IMR-90 (cell line): Measurements from ENCODE around the gene PDXDC1. TPM values are rescaled to one million over a fixed set of nuclear protein-coding genes. Genes with fewer than 3 reads are reported as not detected.
A peak's percentile ranks its signal among the peaks of the same experiment; 100 is the strongest.
"Not testable (repeated sequence)": the region's sequence is repeated elsewhere in the genome, so short reads cannot be mapped to it uniquely, and the experiment has no call there.

Source experiments
- ATAC-seq: fragments of 200-7000 bp; cut with Tn5 transposase; 2 replicates; pipeline ENCODE4 v1.9.1; 2020; ENCODE audit warnings: low read depth, mild to moderate bottlenecking, moderate library complexity
- BruUV-seq: library from RNA; stranded (reverse); fragments of 400-500 nt; replicated peaks from 2 replicates; lab custom pipeline; 2021; lab: Mats Ljungman, UMichigan
- CTCF ChIA-PET: fragments of 300-600 bp; formaldehyde crosslinking; extraction: SDS; loops from one replicate; lab custom pipeline; 2021; ENCODE audit warnings: antibody characterized with exemption; lab: Yijun Ruan, JAX
- POLR2A ChIA-PET: fragments of 300-600 bp; sonication (Branson Sonifier 250); formaldehyde crosslinking; loops from one replicate; lab custom pipeline; 2022; ENCODE audit warnings: antibody characterized with exemption; ENCODE audit not compliant: unreplicated experiment; lab: Charles Lee
- DNase-seq: peaks from one replicate; pipeline ENCODE4 v3.0.0; 2013
- H2AFZ ChIP-seq: replicated peaks from 2 replicates; pipeline ENCODE3; 2013; ENCODE audit warnings: low read length, mild to moderate bottlenecking; ENCODE audit not compliant: poor library complexity
- H2AK5ac ChIP-seq: 2 replicates; pipeline ENCODE4 v1.6.1; 2013; ENCODE audit warnings: low read depth, low read length, inconsistent platforms
- H2AK9ac ChIP-seq: replicated peaks from 2 replicates; pipeline ENCODE3; 2013; ENCODE audit warnings: mild to moderate bottlenecking, low read depth, low read length, moderate library complexity; ENCODE audit not compliant: poor library complexity
- H2BK120ac ChIP-seq: 2 replicates; pipeline ENCODE4 v1.6.1; 2013; ENCODE audit warnings: low read depth, low read length, inconsistent platforms
- H2BK15ac ChIP-seq: 3 replicates; pipeline ENCODE4 v1.6.1; 2013; ENCODE audit warnings: low read depth, low read length, inconsistent platforms
- H2BK20ac ChIP-seq: 2 replicates; pipeline ENCODE4 v1.6.1; 2013; ENCODE audit warnings: low read depth, mild to moderate bottlenecking, inconsistent platforms, low read length, moderate library complexity
- H2BK5ac ChIP-seq: 2 replicates; pipeline ENCODE4 v1.6.1; 2013; ENCODE audit warnings: mild to moderate bottlenecking, low read depth, low read length, inconsistent platforms; ENCODE audit not compliant: poor library complexity, severe bottlenecking
- H3K14ac ChIP-seq: replicated peaks from 2 replicates; pipeline ENCODE4 v1.6.1; 2013; ENCODE audit warnings: low read depth, low read length, inconsistent platforms
- H3K18ac ChIP-seq: 2 replicates; pipeline ENCODE4 v1.6.1; 2013; ENCODE audit warnings: low read depth, low read length, control low read depth
- H3K23ac ChIP-seq: 2 replicates; pipeline ENCODE4 v1.6.1; 2013; ENCODE audit warnings: low read depth, low read length, inconsistent platforms
- H3K27ac ChIP-seq: 2 replicates; pipeline ENCODE4 v1.5.1; 2013; ENCODE audit warnings: mild to moderate bottlenecking, control low read depth, low read length; ENCODE audit not compliant: insufficient read depth
- H3K27me3 ChIP-seq: 2 replicates; pipeline ENCODE4 v1.6.1; 2013; ENCODE audit warnings: low read length; ENCODE audit not compliant: control insufficient read depth, insufficient read depth
- H3K36me3 ChIP-seq: 2 replicates; pipeline ENCODE4 v1.6.1; 2013; ENCODE audit warnings: low read length, mixed read lengths; ENCODE audit not compliant: control insufficient read depth, insufficient read depth
- H3K4ac ChIP-seq: 2 replicates; pipeline ENCODE4 v1.6.1; 2013; ENCODE audit warnings: low read depth, low read length, inconsistent platforms
- H3K4me1 ChIP-seq: 2 replicates; pipeline ENCODE4 v1.6.1; 2013; ENCODE audit warnings: low read length, mixed read lengths; ENCODE audit not compliant: control insufficient read depth, insufficient read depth
- H3K4me2 ChIP-seq: 2 replicates; pipeline ENCODE4 v1.6.1; 2013; ENCODE audit warnings: low read depth, mild to moderate bottlenecking, control low read depth, low read length, moderate library complexity
- H3K4me3 ChIP-seq: 2 replicates; pipeline ENCODE4 v1.5.1; 2013; ENCODE audit warnings: low read depth, mild to moderate bottlenecking, control low read depth, low read length, moderate library complexity; ENCODE audit not compliant: insufficient read depth
- H3K56ac ChIP-seq: 2 replicates; pipeline ENCODE4 v1.6.1; 2013; ENCODE audit warnings: low read length, inconsistent platforms; ENCODE audit not compliant: insufficient read depth; ENCODE audit errors: extremely low read depth
- H3K79me1 ChIP-seq, 2 experiments: 2 replicates each; pipeline ENCODE4 v1.6.1; 2013; ENCODE audit warnings: low read length in 2 of 2, inconsistent platforms in 1 of 2, low read depth in 1 of 2
- H3K9ac ChIP-seq: 2 replicates; pipeline ENCODE4 v1.6.1; 2013; ENCODE audit warnings: low read depth, low read length, control low read depth
- H3K9me1 ChIP-seq: 2 replicates; pipeline ENCODE4 v1.6.1; 2013; ENCODE audit warnings: low read length, inconsistent platforms; ENCODE audit not compliant: insufficient read depth
- H3K9me3 ChIP-seq: 2 replicates; pipeline ENCODE4 v1.6.1; 2013; ENCODE audit warnings: low read length; ENCODE audit not compliant: control insufficient read depth, insufficient read depth
- H4K20me1 ChIP-seq: 2 replicates; pipeline ENCODE4 v1.6.1; 2013; ENCODE audit warnings: low read length, inconsistent platforms; ENCODE audit not compliant: insufficient read depth
- H4K5ac ChIP-seq: 2 replicates; pipeline ENCODE4 v1.6.1; 2013; ENCODE audit warnings: mild to moderate bottlenecking, low read depth, low read length, control low read depth
- H4K8ac ChIP-seq, 2 experiments: 2 replicates each; pipeline ENCODE4 v1.6.1; 2013; ENCODE audit warnings: low read depth in 2 of 2, low read length in 2 of 2, control low read depth in 1 of 2, inconsistent platforms in 1 of 2
- H4K91ac ChIP-seq: 2 replicates; pipeline ENCODE4 v1.6.1; 2013; ENCODE audit warnings: low read depth, low read length, inconsistent platforms; ENCODE audit not compliant: insufficient read depth
- WGBS, 2 experiments: methylation state at CpG; one replicate each; pipeline versions ENCODE4 v1.1.5 to v1.1.7; 2013; ENCODE audit warnings: missing lambda C conversion rate in 2 of 2; ENCODE audit not compliant: insufficient read length in 1 of 2; ENCODE audit errors: extremely low coverage in 2 of 2; 5-methylcytosine and 5-hydroxymethylcytosine counted together
- dilution Hi-C: fragments of 300-500 bp; cut with HindIII; formaldehyde crosslinking; loops from one replicate; pipeline ENCODE4 v1.14.3; 2018; ENCODE audit warnings: low sequenced_read_pairs; ENCODE audit not compliant: unreplicated experiment
- in situ Hi-C: fragments of 300-500 bp; cut with MboI; formaldehyde crosslinking; loops from 3 replicates; pipeline ENCODE4 v1.14.3; 2019; ENCODE audit warnings: low sequenced_read_pairs, inconsistent platforms, mixed read lengths
- intact Hi-C: fragments of 100-400 bp; cut with micrococcal nuclease; formaldehyde crosslinking; loops from 2 replicates; pipeline ENCODE4 v1.10.0; 2022
- polyA plus RNA-seq, 3 experiments: library from polyadenylated mRNA; depleted of rRNA; stranded (reverse); fragments of >200 nt; gene quantifications; 2 replicates each; pipeline ENCODE4 v1.2.3, GENCODE V29; 2012; ENCODE audit warnings: low replicate concordance in 1 of 3
- total RNA-seq: library from RNA; depleted of rRNA; stranded (reverse); fragments of >200 nt; gene quantifications from 2 replicates; pipeline ENCODE4 v1.2.3, GENCODE V29; 2012

Gene PDXDC1
- total and polyA plus RNA-seq, 2 of the 4 experiments (the other 2 are of a cell fraction), result 68.7 to 117 TPM

GRCh38 chr16:15090663-15091269 lies 115.9 kb downstream of the PDXDC1 start:
- POLR2A ChIA-PET, DNase-seq: not testable (repeated sequence)

GRCh38 chr16:15093571-15093954 lies 118.7 kb downstream of the PDXDC1 start:
- Histone ChIP-seq H4K91ac (peak overlapping the region; percentile 89; the same call in 1 of the 2 replicates), H4K8ac (peak overlapping the region; percentile 94 to 99), H2AK5ac (peak overlapping the region; percentile 55; the same call in 1 of the 2 replicates), H2BK5ac (peak overlapping the region; percentile 81), H3K14ac (peak overlapping the region; percentile 98), H3K4me3 (peak overlapping the region; percentile 71), H4K5ac (peak overlapping the region; percentile 86), H3K4ac (peak overlapping the region; percentile 94), H3K4me2 (peak overlapping the region; percentile 14), H3K9ac (peak overlapping the region; percentile 92), H3K23ac (peak overlapping the region; percentile 69; the same call in 1 of the 2 replicates), H3K27ac (peak overlapping the region; percentile 93)
- TSS peak; percentile 67 for BruUV-seq
- DNase-seq, H2AK9ac ChIP-seq, H3K9me3 ChIP-seq, H3K36me3 ChIP-seq, H2AFZ ChIP-seq, H2BK20ac ChIP-seq, in situ Hi-C loops, intact Hi-C loops, H3K79me1 ChIP-seq, H3K9me1 ChIP-seq, H4K20me1 ChIP-seq, ATAC-seq, H3K56ac ChIP-seq, dilution Hi-C loops, H2BK120ac ChIP-seq, H3K27me3 ChIP-seq, H3K18ac ChIP-seq, H3K4me1 ChIP-seq, CTCF ChIA-PET, H2BK15ac ChIP-seq: not testable (repeated sequence)
- no CpG with 5 or more reads among the region's 14 CpGs for WGBS, 2 experiments
- POLR2A ChIA-PET, result interaction anchor here (0.6 to 0.8 kb wide), 2 partner anchors 9 to 37 kb away, joined by 3 to 4 read pairs; no protein-coding TSS in a partner anchor

More at GRCh38 chr16:15090663-15091269, 115.9 kb downstream of the PDXDC1 start:
- H2BK5ac ChIP-seq, H2AK9ac ChIP-seq, ATAC-seq, H4K8ac ChIP-seq, H3K79me1 ChIP-seq, CTCF ChIA-PET, H3K4me1 ChIP-seq, dilution Hi-C loops, H3K9ac ChIP-seq, H4K20me1 ChIP-seq, in situ Hi-C loops, intact Hi-C loops, H2AK5ac ChIP-seq, H3K4ac ChIP-seq, H2BK20ac ChIP-seq, H3K27ac ChIP-seq, H4K5ac ChIP-seq, H2BK120ac ChIP-seq, H3K56ac ChIP-seq, H3K4me2 ChIP-seq, H4K91ac ChIP-seq, H3K9me3 ChIP-seq, H2AFZ ChIP-seq, H3K23ac ChIP-seq, H3K27me3 ChIP-seq, H3K18ac ChIP-seq, BruUV-seq, H3K4me3 ChIP-seq, H3K9me1 ChIP-seq, H2BK15ac ChIP-seq, H3K14ac ChIP-seq: not testable (repeated sequence)
- WGBS, 2 experiments, result no CpG with 5 or more reads among the region's 1 CpG
- peaks cover 12% of the 10 kb centered on the region for H3K36me3 ChIP-seq
